H1 (cell line): ENCODE measurements around the gene PRTN3. TPM values are rescaled to one million over a fixed set of nuclear protein-coding genes. Genes with fewer than 3 reads are reported as not detected.

ENCODE experiments used
- CTCF ChIA-PET: fragments of 300-600 bp; sonication (Branson Sonifier 250); formaldehyde crosslinking; loops from one replicate; lab custom pipeline; 2021; ENCODE audit not compliant: partially characterized antibody; lab: Charles Lee
- POLR2A ChIA-PET: fragments of 300-600 bp; sonication (Branson Sonifier 250); formaldehyde crosslinking; loops from one replicate; lab custom pipeline; 2021; ENCODE audit warnings: inconsistent platforms; ENCODE audit not compliant: partially characterized antibody; lab: Charles Lee
- DNase-seq, 2 experiments: peaks; one replicate each; pipeline versions ENCODE4 v3.0.0 to v3.0.0-alpha.2; 2010 to 2022; ENCODE audit warnings: low spot score in 2 of 2, low read depth in 1 of 2, mixed read lengths in 1 of 2
- FAIRE-seq: peaks from 2 replicates; lab custom pipeline; 2011; peaks lifted over from hg19 to GRCh38; lab: Jason Lieb, UNC
- H2AFZ ChIP-seq: 2 replicates; pipeline ENCODE4 v1.8.1; 2012; ENCODE audit warnings: low read length, inconsistent platforms
- H2AK5ac ChIP-seq: 2 replicates; pipeline ENCODE4 v1.6.1; 2013; ENCODE audit warnings: low read depth, low read length
- H2BK120ac ChIP-seq: replicated peaks from 2 replicates; pipeline ENCODE3; 2013; ENCODE audit warnings: low read depth, low read length, inconsistent platforms
- H2BK12ac ChIP-seq: 2 replicates; pipeline ENCODE4 v1.6.1; 2013; ENCODE audit warnings: low read depth, low read length
- H2BK15ac ChIP-seq: 2 replicates; pipeline ENCODE4 v1.6.1; 2013; ENCODE audit warnings: low read length
- H2BK20ac ChIP-seq: 2 replicates; pipeline ENCODE4 v1.6.1; 2013; ENCODE audit warnings: low read length
- H2BK5ac ChIP-seq: 2 replicates; pipeline ENCODE4 v1.6.1; 2013; ENCODE audit warnings: low read depth, low read length
- H3K14ac ChIP-seq: 2 replicates; pipeline ENCODE4 v1.6.1; 2013; ENCODE audit warnings: inconsistent platforms; ENCODE audit not compliant: insufficient read length
- H3K18ac ChIP-seq: 2 replicates; pipeline ENCODE4 v1.6.1; 2013; ENCODE audit warnings: low read length; ENCODE audit errors: extremely low read depth
- H3K23ac ChIP-seq: 2 replicates; pipeline ENCODE4 v1.6.1; 2013; ENCODE audit warnings: inconsistent platforms; ENCODE audit not compliant: insufficient read length
- H3K23me2 ChIP-seq: 2 replicates; pipeline ENCODE4 v1.6.1; 2013; ENCODE audit warnings: low read depth, low read length
- H3K27ac ChIP-seq: 2 replicates; pipeline ENCODE4 v1.6.1; 2011; ENCODE audit warnings: low read depth, low read length, inconsistent platforms
- H3K27me3 ChIP-seq, 4 experiments: replicated peaks in 1 of 4; 1 replicate in 1 of 4; 2 replicates in 3 of 4; pipeline versions ENCODE4 v1.6.1 to v1.8.1; 2011 to 2013; ENCODE audit warnings: low read length in 3 of 4, mild to moderate bottlenecking in 3 of 4, inconsistent platforms in 2 of 4, mixed read lengths in 2 of 4, moderate library complexity in 1 of 4; ENCODE audit not compliant: control insufficient read depth in 3 of 4, insufficient read depth in 3 of 4; ENCODE audit errors: extremely low read depth in 1 of 4
- H3K36me3 ChIP-seq, 4 experiments: 2 replicates each; pipeline versions ENCODE4 v1.6.1 to v1.8.1; 2011 to 2013; ENCODE audit warnings: mild to moderate bottlenecking in 4 of 4, low read length in 3 of 4, moderate library complexity in 2 of 4, control low read depth in 1 of 4, inconsistent platforms in 1 of 4; ENCODE audit not compliant: insufficient read depth in 4 of 4, control insufficient read depth in 2 of 4
- H3K4ac ChIP-seq: replicated peaks from 2 replicates; pipeline ENCODE3; 2013; ENCODE audit warnings: low read length, low read depth, mixed read lengths, inconsistent platforms; ENCODE audit not compliant: insufficient read length
- H3K4me1 ChIP-seq, 4 experiments: replicated peaks in 1 of 4; 1 replicate in 1 of 4; 2 replicates in 3 of 4; pipeline versions ENCODE4 v1.6.1 to v1.8.1; 2011 to 2013; ENCODE audit warnings: low read length in 3 of 4, inconsistent platforms in 2 of 4, mixed read lengths in 1 of 4; ENCODE audit not compliant: insufficient read depth in 4 of 4, control insufficient read depth in 3 of 4
- H3K4me2 ChIP-seq, 2 experiments: 2 replicates each; pipeline versions ENCODE4 v1.6.1 to v1.8.1; 2011 to 2013; ENCODE audit warnings: low read depth in 2 of 2, low read length in 2 of 2, control low read depth in 1 of 2, inconsistent platforms in 1 of 2, mild to moderate bottlenecking in 1 of 2; ENCODE audit not compliant: insufficient read depth in 1 of 2
- H3K4me3 ChIP-seq, 4 experiments: fragments of 200-600, 300-600 bp in 1 of 4; sonication (generic), shearing (Covaris generic), sonication (Bioruptor Twin) in 1 of 4; 2 replicates each; pipeline versions ENCODE4 v1.5.1 to v1.8.1; 2011 to 2016; ENCODE audit warnings: low read length in 4 of 4, low read depth in 3 of 4, control low read depth in 2 of 4, inconsistent platforms in 2 of 4, mild to moderate bottlenecking in 2 of 4, mixed read lengths in 1 of 4, moderate library complexity in 1 of 4; ENCODE audit not compliant: insufficient read depth in 2 of 4; ENCODE audit errors: extremely low read depth in 1 of 4
- H3K56ac ChIP-seq: replicated peaks from 2 replicates; pipeline ENCODE3; 2013; ENCODE audit warnings: low read depth, mild to moderate bottlenecking, mixed read lengths, low read length, inconsistent platforms; ENCODE audit not compliant: insufficient read length
- H3K79me1 ChIP-seq: 2 replicates; pipeline ENCODE4 v1.6.1; 2013; ENCODE audit warnings: low read depth, low read length, control low read depth
- H3K79me2 ChIP-seq, 2 experiments: 2 replicates each; pipeline versions ENCODE4 v1.6.1 to v1.8.1; 2012 to 2013; ENCODE audit warnings: low read length in 2 of 2, mild to moderate bottlenecking in 2 of 2, inconsistent platforms in 1 of 2; ENCODE audit not compliant: insufficient read depth in 2 of 2, control insufficient read depth in 1 of 2
- H3K9ac ChIP-seq, 4 experiments: replicated peaks in 1 of 4; 1 replicate in 1 of 4; 2 replicates in 3 of 4; pipeline versions ENCODE4 v1.6.1 to v1.8.1; 2011 to 2013; ENCODE audit warnings: low read depth in 3 of 4, low read length in 3 of 4, control low read depth in 2 of 4, mild to moderate bottlenecking in 2 of 4, moderate library complexity in 2 of 4, inconsistent platforms in 1 of 4; ENCODE audit errors: extremely low read depth in 1 of 4
- H3K9me3 ChIP-seq, 2 experiments: 2 replicates each; pipeline versions ENCODE4 v1.6.1 to v1.8.1; 2012 to 2013; ENCODE audit warnings: mild to moderate bottlenecking in 2 of 2, moderate library complexity in 2 of 2, control low read depth in 1 of 2, inconsistent platforms in 1 of 2, low read depth in 1 of 2, low read length in 1 of 2, mixed read lengths in 1 of 2; ENCODE audit not compliant: insufficient read depth in 2 of 2
- H4K20me1 ChIP-seq, 2 experiments: replicated peaks in 1 of 2; 2 replicates each; pipeline versions ENCODE3 to v1.8.1; 2011 to 2013; ENCODE audit warnings: inconsistent platforms in 2 of 2, low read length in 2 of 2, mild to moderate bottlenecking in 1 of 2; ENCODE audit not compliant: insufficient read depth in 2 of 2, control insufficient read depth in 1 of 2
- H4K5ac ChIP-seq: 2 replicates; pipeline ENCODE4 v1.6.1; 2013; ENCODE audit warnings: low read length, low read depth, mixed read lengths, inconsistent platforms; ENCODE audit not compliant: insufficient read length
- H4K8ac ChIP-seq: 2 replicates; pipeline ENCODE4 v1.8.0; 2013; ENCODE audit warnings: mild to moderate bottlenecking, moderate library complexity, low read length, inconsistent platforms; ENCODE audit not compliant: insufficient read depth; ENCODE audit errors: extremely low read depth
- H4K91ac ChIP-seq: replicated peaks from 2 replicates; pipeline ENCODE3; 2013; ENCODE audit warnings: low read length, mixed read lengths, inconsistent platforms; ENCODE audit not compliant: insufficient read length
- CHD2 ChIP-seq: IDR thresholded peaks from 2 replicates; pipeline ENCODE4 v1.6.1; 2012; ENCODE audit warnings: low read length, improper control_type of control experiment
- CREB1 ChIP-seq: IDR thresholded peaks from 2 replicates; pipeline ENCODE4 v1.6.1; 2012; ENCODE audit warnings: inconsistent platforms
- EP300 ChIP-seq, 2 experiments: IDR thresholded peaks; 1 replicate in 1 of 2; 2 replicates in 1 of 2; pipeline ENCODE4 v1.6.1; 2011 to 2012; ENCODE audit warnings: low read depth in 2 of 2, low read length in 2 of 2, mild to moderate bottlenecking in 2 of 2, borderline replicate concordance in 1 of 2, inconsistent platforms in 1 of 2, moderate library complexity in 1 of 2
- GTF2F1 ChIP-seq: IDR thresholded peaks from 2 replicates; pipeline ENCODE4 v1.6.1; 2012; ENCODE audit warnings: low read depth, low read length, improper control_type of control experiment, borderline replicate concordance
- KDM4A ChIP-seq: IDR thresholded peaks from one replicate; pipeline ENCODE4 v1.7.1; 2012; ENCODE audit warnings: low read depth, mild to moderate bottlenecking, moderate library complexity, low read length, inconsistent platforms; ENCODE audit not compliant: severe bottlenecking
- NRF1 ChIP-seq: IDR thresholded peaks from 2 replicates; pipeline ENCODE4 v1.6.1; 2011; ENCODE audit warnings: mild to moderate bottlenecking, low read depth, low read length, improper control_type of control experiment
- POLR2A ChIP-seq, 2 experiments: IDR thresholded peaks; 1 replicate in 1 of 2; 2 replicates in 1 of 2; pipeline ENCODE4 v1.6.1; 2011; ENCODE audit warnings: low read depth in 2 of 2, low read length in 2 of 2, mild to moderate bottlenecking in 2 of 2; ENCODE audit errors: control extremely low read depth in 1 of 2
- POLR2AphosphoS5 ChIP-seq: IDR thresholded peaks from 2 replicates; pipeline ENCODE4 v1.6.1; 2011; ENCODE audit warnings: low read depth, low read length
- WGBS, 2 experiments: shearing (Covaris generic) in 1 of 2; methylation state at CpG; one replicate each; pipeline versions ENCODE4 v1.1.6 to v1.1.7; 2013 to 2015; ENCODE audit warnings: low lambda C conversion rate in 2 of 2, mixed read lengths in 2 of 2, inconsistent platforms in 1 of 2, low coverage in 1 of 2, missing lambda C conversion rate in 1 of 2; ENCODE audit not compliant: insufficient replicate concordance in 2 of 2, insufficient coverage in 1 of 2, insufficient read length in 1 of 2; ENCODE audit errors: extremely low coverage in 1 of 2, missing lambda C conversion rate in 1 of 2; 5-methylcytosine and 5-hydroxymethylcytosine counted together
- polyA plus RNA-seq, 7 experiments: library from polyadenylated mRNA; depleted of rRNA in 3 of 7; stranded (reverse) in 5 of 7; unstranded in 2 of 7; fragments of >200 nt in 5 of 7; fragments of 200-250 nt in 2 of 7; gene quantifications; 1 replicate in 5 of 7; 2 replicates in 1 of 7; 4 replicates in 1 of 7; pipeline versions ENCODE4 v1.2.1 to v1.2.3, GENCODE V29; 2011 to 2013; ENCODE audit warnings: missing spikeins in 2 of 7, mixed read lengths in 2 of 7
- total RNA-seq: library from RNA; stranded (reverse); fragmentation: NEBNext Ultra II Directional; extraction: Animal tissue kit (Norgen Biotek cat#: 25700); gene quantifications from 2 replicates; pipeline ENCODE4 v1.2.1, GENCODE V29; 2021
- TF ChIP-seq, protein P1 (sequence below): IDR thresholded peaks from 2 replicates; pipeline ENCODE4 v1.6.1; 2012; ENCODE audit warnings: inconsistent platforms
- TF ChIP-seq, protein P2 (sequence below): IDR thresholded peaks from 2 replicates; pipeline ENCODE4 v1.6.1; 2012; ENCODE audit warnings: inconsistent platforms

PRTN3 gene
- total and polyA plus RNA-seq, 2 of the 8 experiments (the other 6 are each of a cell fraction or from before 2014, with no cell fraction given): 0.39 to 2.1 TPM

DNA sequence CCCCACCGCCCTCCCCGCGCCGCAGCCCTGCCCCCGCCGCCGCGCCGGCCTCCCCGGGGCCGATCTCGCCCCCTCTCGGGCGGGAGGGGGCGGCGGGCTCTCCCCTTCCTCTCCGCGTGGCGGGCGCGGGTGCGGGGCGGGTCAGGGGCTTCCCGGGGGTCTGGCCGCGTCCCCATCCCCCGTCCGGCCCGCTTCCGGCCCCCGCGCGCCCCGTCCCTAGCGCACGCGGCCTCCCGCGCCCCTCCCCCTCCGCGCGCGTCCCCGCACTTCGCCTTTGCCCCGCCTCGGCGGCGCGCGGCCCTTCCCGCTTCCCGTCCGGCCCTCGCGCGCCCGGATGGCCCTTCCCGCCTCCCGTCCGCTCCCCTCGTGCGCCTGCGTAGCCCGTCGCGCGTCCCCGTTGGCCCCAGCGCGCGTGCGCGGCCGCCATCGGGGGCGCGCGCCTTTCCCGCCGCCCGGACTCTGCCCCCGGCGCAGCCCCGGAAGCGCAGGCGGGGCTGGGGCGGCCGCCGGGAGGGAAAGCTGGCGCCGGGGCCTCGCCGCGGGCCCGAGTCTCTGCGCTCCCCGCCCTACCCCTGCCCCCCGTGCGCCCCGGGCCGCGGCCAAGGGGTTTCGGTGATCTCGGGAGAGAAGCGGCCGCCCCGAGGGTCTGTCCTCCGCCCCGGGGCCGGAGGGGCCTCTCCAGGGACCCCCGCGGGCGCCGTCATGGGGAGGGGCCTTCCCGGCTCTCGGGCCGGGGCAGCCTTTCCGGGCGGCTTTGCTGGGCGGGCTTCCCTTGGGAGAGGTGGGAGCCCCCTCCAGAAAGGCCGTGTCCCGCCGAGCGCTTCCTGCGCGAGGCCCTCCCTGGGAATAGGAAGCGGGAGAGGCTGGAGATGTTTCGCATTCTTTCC lies 43.0 kb upstream of the PRTN3 start:
- no peak overlapping the region for H3K23ac ChIP-seq
- FAIRE-seq (no peak), DNase-seq (peak in 1 of 2 experiments; percentile 84)
- no peaks in the 10 kb centered on the region for H3K27me3 ChIP-seq
- peak overlapping the region; percentile 8 for H3K4ac ChIP-seq
- 2% methylated on average over 26 of the region's 129 CpGs; no CpG with 5 or more reads in 1 of the 2 experiments for WGBS, 2 experiments
- no peaks in the 10 kb centered on the region for H3K79me1 ChIP-seq
- H3K14ac ChIP-seq: no peak overlapping the region
- ChIA-PET POLR2A (interaction anchor here (0.8 to 16.9 kb wide), 25 partner anchors 8 to 267 kb away, joined by 3 to 277 read pairs (median 6); partner anchors contain the start of genes AZU1, BSG, CDC34 and CNN2), CTCF (interaction anchor here (2.3 kb wide), 1 partner anchor 9 kb away, joined by 10 read pairs; no protein-coding TSS in a partner anchor)
- H4K20me1 ChIP-seq: peaks cover 39 to 40% of the 10 kb centered on the region in 2 experiments
- H3K4me3 ChIP-seq: peak overlapping the region; percentile 88 to 100 (median 96)
- no peak overlapping the region for H2BK20ac ChIP-seq
- H2AK5ac ChIP-seq: no peak overlapping the region
- H4K91ac ChIP-seq: peak overlapping the region; percentile 34
- H3K9me3 ChIP-seq: no peaks in the 10 kb centered on the region
- peak overlapping the region; percentile 75 for H3K27ac ChIP-seq
- peak overlapping the region; percentile 86 to 98 (median 93) for H3K9ac ChIP-seq
- peaks cover 10% of the 10 kb centered on the region; the same call in 1 of the 2 replicates for H3K23me2 ChIP-seq
- no peak overlapping the region for H2BK120ac ChIP-seq
- peaks cover 49 to 50% of the 10 kb centered on the region in 2 experiments for H3K79me2 ChIP-seq
- H4K5ac ChIP-seq: peak overlapping the region; percentile 30
- H3K56ac ChIP-seq: no peak overlapping the region
- H3K4me2 ChIP-seq: peak overlapping the region; percentile 62 to 93
- peak overlapping the region; percentile 71 for H2BK5ac ChIP-seq
- H3K4me1 ChIP-seq: peaks cover 0 to 29% (median 18%) of the 10 kb centered on the region in 4 experiments; a peak in 6 of 7 replicates
- H2BK12ac ChIP-seq: no peak overlapping the region
- no peak overlapping the region for H2AFZ ChIP-seq
- H3K18ac ChIP-seq: peak overlapping the region; percentile 32
- peak overlapping the region; percentile 96 for H4K8ac ChIP-seq
- peaks cover 0 to 24% (median 18%) of the 10 kb centered on the region in 4 experiments; a peak in 7 of 8 replicates for H3K36me3 ChIP-seq
- no peak overlapping the region for H2BK15ac ChIP-seq
- TF ChIP-seq, protein P1, sequence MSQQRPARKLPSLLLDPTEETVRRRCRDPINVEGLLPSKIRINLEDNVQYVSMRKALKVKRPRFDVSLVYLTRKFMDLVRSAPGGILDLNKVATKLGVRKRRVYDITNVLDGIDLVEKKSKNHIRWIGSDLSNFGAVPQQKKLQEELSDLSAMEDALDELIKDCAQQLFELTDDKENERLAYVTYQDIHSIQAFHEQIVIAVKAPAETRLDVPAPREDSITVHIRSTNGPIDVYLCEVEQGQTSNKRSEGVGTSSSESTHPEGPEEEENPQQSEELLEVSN: peak; percentile 58
- TF ChIP-seq EP300 (IDR thresholded peaks at IDR 0.05; ENCODE audit: borderline replicate concordance in 1 of 2, low read depth in 2 of 2, low read length in 2 of 2): peak in 1 of 2 experiments; percentile 59; a peak in 1 of 3 replicates
- TF ChIP-seq CHD2: no peak
- peak; percentile 77 for TF ChIP-seq NRF1
- peak; percentile 27; the same call in 1 of the 2 replicates for TF ChIP-seq CREB1
- no peak for TF ChIP-seq KDM4A
- TF ChIP-seq GTF2F1: no peak
- peak; percentile 49; the same call in 1 of the 2 replicates for TF ChIP-seq POLR2AphosphoS5
- TF ChIP-seq, protein P2, sequence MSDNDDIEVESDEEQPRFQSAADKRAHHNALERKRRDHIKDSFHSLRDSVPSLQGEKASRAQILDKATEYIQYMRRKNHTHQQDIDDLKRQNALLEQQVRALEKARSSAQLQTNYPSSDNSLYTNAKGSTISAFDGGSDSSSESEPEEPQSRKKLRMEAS: peak; percentile 81
- peak; percentile 23 to 44; a peak in 2 of 3 replicates for TF ChIP-seq POLR2A (IDR thresholded peaks at IDR 0.05; ENCODE audit: control extremely low read depth in 1 of 2, low read depth in 2 of 2, low read length in 2 of 2)
